Activated T-cell treated with anti-CD3 and anti-CD28 coated beads, Interleukin-2, amount 50 U/mL, for 72 hours (primary cell): ENCODE measurements around the gene FES. TPM values are rescaled to one million over a fixed set of nuclear protein-coding genes. Genes with fewer than 3 reads are reported as not detected.
A peak's percentile ranks its signal among the peaks of the same experiment; 100 is the strongest.

Experiments
- ATAC-seq, 2 donors: fragments of 150-1000 bp; cut with Tn5 transposase; replicated peaks in 1 of 2; 2 replicates each; pipeline ENCODE4 v1.10.0; 2021; ENCODE audit warnings: moderate library complexity in 2 of 2, mild to moderate bottlenecking in 1 of 2
- DNase-seq, 2 donors: peaks; one replicate each; pipeline ENCODE4 v3.0.0; 2021 to 2022; ENCODE audit warnings: mixed read lengths in 1 of 2
- H3K27ac Mint-ChIP-seq: one replicate; pipeline ENCODE4 v1.8.0; 2022; ENCODE audit warnings: mild to moderate bottlenecking, moderate library complexity, mixed read lengths
- H3K27me3 Mint-ChIP-seq: one replicate; pipeline ENCODE4 v1.8.0; 2022; ENCODE audit warnings: low read depth, mixed read lengths
- H3K36me3 Mint-ChIP-seq, 2 donors: one replicate each; pipeline ENCODE4 v1.8.0; 2022; ENCODE audit warnings: mixed read lengths in 2 of 2, mild to moderate bottlenecking in 1 of 2; ENCODE audit not compliant: insufficient read depth in 2 of 2
- H3K4me1 Mint-ChIP-seq: one replicate; pipeline ENCODE4 v1.8.0; 2022; ENCODE audit warnings: low read depth, mixed read lengths
- H3K4me3 Mint-ChIP-seq, 2 donors: one replicate each; pipeline ENCODE4 v1.8.0; 2022; ENCODE audit warnings: mild to moderate bottlenecking in 2 of 2, mixed read lengths in 2 of 2, moderate library complexity in 2 of 2
- H3K9me3 Mint-ChIP-seq, 2 donors: one replicate each; pipeline ENCODE4 v1.8.0; 2022; ENCODE audit warnings: mixed read lengths in 2 of 2
- total RNA-seq, 2 donors: library from RNA; stranded (reverse); gene quantifications; one replicate each; pipeline ENCODE4 v1.2.3, GENCODE V29; 2022

The FES gene
- total RNA-seq, 2 donors from 2014 or later = 68.3 to 81.5 TPM

DNA sequence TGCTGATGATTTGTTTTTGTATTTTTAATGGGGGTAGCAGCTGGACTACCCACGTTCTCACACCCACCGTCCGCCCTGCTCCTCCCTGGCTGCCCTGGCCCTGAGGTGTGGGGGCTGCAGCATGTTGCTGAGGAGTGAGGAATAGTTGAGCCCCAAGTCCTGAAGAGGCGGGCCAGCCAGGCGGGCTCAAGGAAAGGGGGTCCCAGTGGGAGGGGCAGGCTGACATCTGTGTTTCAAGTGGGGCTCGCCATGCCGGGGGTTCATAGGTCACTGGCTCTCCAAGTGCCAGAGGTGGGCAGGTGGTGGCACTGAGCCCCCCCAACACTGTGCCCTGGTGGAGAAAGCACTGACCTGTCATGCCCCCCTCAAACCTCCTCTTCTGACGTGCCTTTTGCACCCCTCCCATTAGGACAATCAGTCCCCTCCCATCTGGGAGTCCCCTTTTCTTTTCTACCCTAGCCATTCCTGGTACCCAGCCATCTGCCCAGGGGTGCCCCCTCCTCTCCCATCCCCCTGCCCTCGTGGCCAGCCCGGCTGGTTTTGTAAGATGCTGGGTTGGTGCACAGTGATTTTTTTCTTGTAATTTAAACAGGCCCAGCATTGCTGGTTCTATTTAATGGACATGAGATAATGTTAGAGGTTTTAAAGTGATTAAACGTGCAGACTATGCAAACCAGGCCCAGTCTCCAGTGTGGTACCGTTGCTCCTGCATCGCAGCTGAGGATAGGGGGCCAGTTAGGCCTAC lies 1.4 kb upstream of the FES start:
- Mint-ChIP-seq H3K4me3 (peak overlapping the region; percentile 14 to 54), H3K27ac (peak overlapping the region; percentile 60), H3K9me3 (no peaks in the 10 kb centered on the region), H3K36me3 (peaks cover 9 to 13% of the 10 kb centered on the region in 2 donors), H3K4me1 (peaks cover 66% of the 10 kb centered on the region), H3K27me3 (no peaks in the 10 kb centered on the region)
- DNase-seq (no peak), ATAC-seq (no peak)

DNA sequence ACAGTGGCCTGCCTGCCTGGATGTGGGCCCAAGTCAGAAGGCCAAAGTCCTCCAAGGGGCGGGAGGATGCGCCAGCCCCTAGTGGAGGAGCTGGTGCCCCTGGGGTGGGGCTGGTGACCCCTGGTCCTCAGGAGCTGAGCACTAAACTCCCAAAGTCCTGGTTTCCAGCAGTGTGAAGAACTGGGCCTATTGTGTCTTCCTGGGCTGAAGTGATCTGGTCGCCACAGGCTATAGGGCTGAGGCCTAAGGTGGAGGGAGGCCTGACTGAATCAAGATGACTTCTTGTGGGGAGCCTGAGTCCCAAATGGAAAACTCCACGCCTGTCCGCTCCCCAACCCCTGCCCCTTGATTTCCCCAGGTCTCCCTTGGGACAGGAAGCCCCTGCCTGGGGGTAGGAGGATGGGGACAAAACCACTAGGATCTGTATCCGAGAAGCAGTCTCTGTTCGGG lies 753 bp upstream of the FES start:
- peaks cover 11 to 14% of the 10 kb centered on the region in 2 donors for H3K36me3 Mint-ChIP-seq

DNA sequence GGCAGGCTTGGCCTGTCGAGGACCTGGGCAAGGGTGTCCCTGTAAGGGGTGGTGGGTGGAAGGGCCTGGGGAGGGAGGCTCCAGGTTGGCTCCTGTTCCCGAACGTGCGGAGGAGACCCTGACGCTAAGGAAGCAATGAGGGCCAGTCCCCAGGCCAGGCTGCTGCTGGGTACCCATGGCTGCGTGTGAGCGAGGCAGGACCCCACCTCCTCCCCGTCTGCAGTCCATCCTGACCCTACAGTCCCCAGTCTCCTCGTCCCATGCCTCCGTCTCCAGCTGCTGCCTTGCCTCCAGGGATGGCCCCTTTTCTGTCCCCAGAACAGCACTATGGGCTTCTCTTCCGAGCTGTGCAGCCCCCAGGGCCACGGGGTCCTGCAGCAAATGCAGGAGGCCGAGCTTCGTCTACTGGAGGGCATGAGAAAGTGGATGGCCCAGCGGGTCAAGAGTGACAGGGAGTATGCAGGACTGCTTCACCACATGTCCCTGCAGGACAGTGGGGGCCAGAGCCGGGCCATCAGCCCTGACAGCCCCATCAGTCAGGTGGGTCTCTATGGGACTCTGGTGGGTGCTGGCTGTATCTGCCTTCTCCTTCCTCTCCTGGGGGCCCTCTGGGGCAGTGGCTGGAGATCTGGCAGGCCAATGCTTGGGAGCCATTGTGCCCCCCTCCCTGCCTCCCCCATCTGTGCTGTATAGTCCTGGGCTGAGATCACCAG lies 571 bp downstream of the FES start:
- peak in 1 of 2 donors; percentile 47 for DNase-seq
- ATAC-seq = peak; percentile 3 to 15
- peaks cover 11 to 14% of the 10 kb centered on the region in 2 donors for H3K36me3 Mint-ChIP-seq
- peaks cover 50% of the 10 kb centered on the region for H3K4me1 Mint-ChIP-seq
- peak overlapping the region; percentile 86 for H3K27ac Mint-ChIP-seq
- no peaks in the 10 kb centered on the region for H3K9me3 Mint-ChIP-seq
- H3K4me3 Mint-ChIP-seq = peak overlapping the region; percentile 28 to 66
- no peaks in the 10 kb centered on the region for H3K27me3 Mint-ChIP-seq

More for the DNA sequence above, 753 bp upstream of the FES start:
- H3K9me3 Mint-ChIP-seq = no peaks in the 10 kb centered on the region
- DNase-seq (no peak), ATAC-seq (no peak)
- no peaks in the 10 kb centered on the region for H3K27me3 Mint-ChIP-seq
- H3K27ac Mint-ChIP-seq = peak overlapping the region; percentile 15
- H3K4me1 Mint-ChIP-seq = peaks cover 60% of the 10 kb centered on the region
- H3K4me3 Mint-ChIP-seq = peak overlapping the region; percentile 14 to 54

DNA sequence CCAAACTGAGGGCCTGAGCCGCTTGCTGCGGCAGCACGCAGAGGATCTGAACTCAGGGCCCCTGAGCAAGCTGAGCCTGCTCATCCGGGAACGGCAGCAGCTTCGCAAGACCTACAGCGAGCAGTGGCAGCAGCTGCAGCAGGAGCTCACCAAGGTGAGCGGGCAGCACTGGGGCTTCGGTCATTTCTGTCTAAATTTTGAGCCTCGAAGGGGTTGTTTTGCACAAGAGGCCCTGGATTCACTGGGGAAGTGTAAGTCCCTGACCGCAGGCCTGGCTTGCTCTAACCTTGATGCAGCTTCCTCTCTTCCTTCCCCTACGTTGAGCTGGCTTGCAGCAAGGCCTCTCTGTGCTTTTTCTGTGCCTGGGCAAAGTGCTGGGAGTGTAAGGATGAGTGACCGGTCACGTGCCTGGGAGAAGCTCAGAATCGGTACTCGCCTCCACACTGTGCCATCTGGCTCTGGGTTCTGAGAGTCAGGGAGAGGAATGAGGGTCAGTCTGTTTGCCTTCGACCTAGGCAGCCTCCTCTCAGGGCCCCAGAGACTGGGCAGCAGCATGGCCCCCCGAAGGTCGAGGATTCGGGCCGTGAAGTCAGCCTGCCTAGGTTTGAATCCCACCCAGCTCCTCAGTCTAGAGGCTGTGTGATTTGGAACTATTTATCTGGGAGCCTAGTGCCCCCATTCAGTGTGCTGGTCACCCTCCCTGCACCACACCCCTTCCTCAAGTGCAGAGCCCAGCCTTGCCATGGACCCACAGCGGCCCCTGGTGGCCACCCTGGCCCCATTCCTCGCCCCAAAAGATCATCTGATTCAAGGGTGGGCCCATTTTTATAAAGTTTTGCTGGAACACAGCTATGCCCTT lies 1.4 kb downstream of the FES start:
- ATAC-seq (peak; percentile 51 to 55), DNase-seq (peak; percentile 86 to 91)
- H3K27ac Mint-ChIP-seq = peak overlapping the region; percentile 86
- peak overlapping the region; percentile 28 to 66 for H3K4me3 Mint-ChIP-seq
- peaks cover 11 to 14% of the 10 kb centered on the region in 2 donors for H3K36me3 Mint-ChIP-seq
- no peaks in the 10 kb centered on the region for H3K9me3 Mint-ChIP-seq
- peaks cover 45% of the 10 kb centered on the region for H3K4me1 Mint-ChIP-seq
- H3K27me3 Mint-ChIP-seq = no peaks in the 10 kb centered on the region

DNA sequence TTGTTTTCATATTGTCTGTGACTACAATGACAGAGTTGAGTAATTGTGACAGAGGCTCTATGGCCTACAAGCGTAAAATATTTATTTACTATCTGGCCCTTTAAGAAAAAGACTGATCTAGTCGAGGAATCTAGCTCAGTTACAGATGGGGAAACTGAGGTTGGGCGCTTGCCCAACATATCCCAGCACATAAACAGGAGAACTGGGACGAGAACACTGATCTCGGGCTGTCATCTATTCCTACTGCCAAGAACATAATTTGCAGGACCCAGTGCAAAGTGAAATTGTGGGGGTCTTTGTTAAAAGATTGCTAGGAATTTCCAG lies 1.9 kb downstream of the FES start:
- Mint-ChIP-seq H3K4me1 (peaks cover 40% of the 10 kb centered on the region), H3K4me3 (peak overlapping the region in 1 of 2 donors; percentile 12), H3K27me3 (no peaks in the 10 kb centered on the region), H3K9me3 (no peaks in the 10 kb centered on the region), H3K36me3 (peaks cover 11 to 14% of the 10 kb centered on the region in 2 donors), H3K27ac (peak overlapping the region; percentile 70)
- no peak for DNase-seq
- ATAC-seq = no peak

DNA sequence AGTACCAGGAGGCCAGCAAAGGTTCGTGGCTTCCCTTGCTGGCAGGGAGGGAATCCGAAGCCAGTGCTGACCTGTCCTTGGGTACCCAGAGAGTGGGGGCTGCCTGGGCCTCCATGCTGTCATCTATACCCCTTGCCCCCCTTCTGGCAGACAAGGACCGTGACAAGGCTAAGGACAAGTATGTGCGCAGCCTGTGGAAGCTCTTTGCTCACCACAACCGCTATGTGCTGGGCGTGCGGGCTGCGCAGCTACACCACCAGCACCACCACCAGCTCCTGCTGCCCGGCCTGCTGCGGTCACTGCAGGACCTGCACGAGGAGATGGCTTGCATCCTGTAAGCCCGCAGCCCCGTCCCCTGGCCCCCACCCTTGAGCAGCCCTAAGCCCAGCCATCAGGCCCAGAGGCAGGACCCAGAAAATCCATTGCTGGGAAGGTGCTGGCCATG lies 2.8 kb downstream of the FES start:
- DNase-seq (no peak), ATAC-seq (no peak)
- no peaks in the 10 kb centered on the region for H3K27me3 Mint-ChIP-seq
- no peak overlapping the region for H3K4me3 Mint-ChIP-seq
- peaks cover 39% of the 10 kb centered on the region for H3K4me1 Mint-ChIP-seq
- H3K9me3 Mint-ChIP-seq = no peaks in the 10 kb centered on the region
- peaks cover 11 to 12% of the 10 kb centered on the region in 2 donors for H3K36me3 Mint-ChIP-seq
- H3K27ac Mint-ChIP-seq = peak overlapping the region; percentile 19

DNA sequence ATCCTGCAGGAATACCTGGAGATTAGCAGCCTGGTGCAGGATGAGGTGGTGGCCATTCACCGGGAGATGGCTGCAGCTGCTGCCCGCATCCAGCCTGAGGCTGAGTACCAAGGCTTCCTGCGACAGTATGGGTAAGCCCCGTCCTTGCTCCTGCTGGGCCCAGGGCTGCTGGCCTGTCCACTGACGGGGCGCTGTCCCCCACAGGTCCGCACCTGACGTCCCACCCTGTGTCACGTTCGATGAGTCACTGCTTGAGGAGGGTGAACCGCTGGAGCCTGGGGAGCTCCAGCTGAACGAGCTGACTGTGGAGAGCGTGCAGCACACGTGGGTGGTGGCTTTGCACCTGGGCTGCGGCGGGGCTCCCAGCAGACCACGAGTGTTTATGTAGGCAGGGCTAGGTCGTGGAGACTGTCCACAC lies 5.0 kb downstream of the FES start:
- peaks cover 11 to 13% of the 10 kb centered on the region in 2 donors for H3K36me3 Mint-ChIP-seq
- ATAC-seq (peak; percentile 2 to 10), DNase-seq (no peak)
- peak overlapping the region; percentile 65 for H3K27ac Mint-ChIP-seq
- no peak overlapping the region for H3K4me3 Mint-ChIP-seq
- H3K9me3 Mint-ChIP-seq = no peaks in the 10 kb centered on the region
- H3K27me3 Mint-ChIP-seq = no peaks in the 10 kb centered on the region
- peaks cover 24% of the 10 kb centered on the region for H3K4me1 Mint-ChIP-seq

DNA sequence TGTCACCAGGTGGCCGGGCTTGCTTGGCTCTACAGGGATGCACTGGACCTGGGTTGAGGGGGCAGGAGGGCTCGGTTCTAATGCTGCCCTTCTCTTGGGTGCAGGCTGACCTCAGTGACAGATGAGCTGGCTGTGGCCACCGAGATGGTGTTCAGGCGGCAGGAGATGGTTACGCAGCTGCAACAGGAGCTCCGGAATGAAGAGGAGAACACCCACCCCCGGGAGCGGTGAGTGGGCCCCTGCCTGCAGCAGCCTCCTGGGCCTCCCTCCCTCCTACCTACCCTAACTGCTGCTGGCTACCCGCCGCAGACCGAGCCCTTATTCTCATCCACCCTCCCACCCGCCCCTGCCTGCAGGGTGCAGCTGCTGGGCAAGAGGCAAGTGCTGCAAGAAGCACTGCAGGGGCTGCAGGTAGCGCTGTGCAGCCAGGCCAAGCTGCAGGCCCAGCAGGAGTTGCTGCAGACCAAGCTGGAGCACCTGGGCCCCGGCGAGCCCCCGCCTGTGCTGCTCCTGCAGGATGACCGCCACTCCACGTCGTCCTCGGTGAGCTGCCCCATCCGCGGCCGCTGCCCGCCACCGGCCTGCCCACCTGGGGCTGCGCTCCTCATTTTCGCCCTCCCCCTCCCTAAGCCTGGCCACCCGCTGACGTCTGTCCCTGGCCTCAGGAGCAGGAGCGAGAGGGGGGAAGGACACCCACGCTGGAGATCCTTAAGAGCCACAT lies 5.6 kb downstream of the FES start:
- H3K9me3 Mint-ChIP-seq = no peaks in the 10 kb centered on the region
- no peak overlapping the region for H3K4me3 Mint-ChIP-seq
- peak in 1 of 2 donors; percentile 0 for ATAC-seq
- no peak for DNase-seq
- peaks cover 11 to 13% of the 10 kb centered on the region in 2 donors for H3K36me3 Mint-ChIP-seq
- no peaks in the 10 kb centered on the region for H3K27me3 Mint-ChIP-seq
- peaks cover 22% of the 10 kb centered on the region for H3K4me1 Mint-ChIP-seq
- H3K27ac Mint-ChIP-seq = peak overlapping the region; percentile 65

DNA sequence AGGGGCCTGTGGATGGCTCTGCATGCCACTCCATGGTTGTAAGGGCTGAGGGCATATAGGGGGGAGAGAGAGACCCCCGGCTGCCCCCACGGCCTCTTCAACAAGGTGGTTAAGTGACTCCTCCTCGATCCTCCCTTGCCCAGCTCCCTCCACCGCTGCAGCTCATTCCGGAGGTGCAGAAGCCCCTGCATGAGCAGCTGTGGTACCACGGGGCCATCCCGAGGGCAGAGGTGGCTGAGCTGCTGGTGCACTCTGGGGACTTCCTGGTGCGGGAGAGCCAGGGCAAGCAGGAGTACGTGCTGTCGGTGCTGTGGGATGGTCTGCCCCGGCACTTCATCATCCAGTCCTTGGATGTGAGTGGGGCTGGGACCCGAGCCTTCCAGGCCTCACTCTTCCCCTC lies 6.5 kb downstream of the FES start:
- no peaks in the 10 kb centered on the region for H3K9me3 Mint-ChIP-seq
- H3K27me3 Mint-ChIP-seq = no peaks in the 10 kb centered on the region
- peaks cover 13 to 17% of the 10 kb centered on the region in 2 donors for H3K36me3 Mint-ChIP-seq
- ATAC-seq (no peak), DNase-seq (no peak)
- H3K27ac Mint-ChIP-seq = peak overlapping the region; percentile 29
- H3K4me1 Mint-ChIP-seq = peaks cover 12% of the 10 kb centered on the region
- H3K4me3 Mint-ChIP-seq = no peak overlapping the region

DNA sequence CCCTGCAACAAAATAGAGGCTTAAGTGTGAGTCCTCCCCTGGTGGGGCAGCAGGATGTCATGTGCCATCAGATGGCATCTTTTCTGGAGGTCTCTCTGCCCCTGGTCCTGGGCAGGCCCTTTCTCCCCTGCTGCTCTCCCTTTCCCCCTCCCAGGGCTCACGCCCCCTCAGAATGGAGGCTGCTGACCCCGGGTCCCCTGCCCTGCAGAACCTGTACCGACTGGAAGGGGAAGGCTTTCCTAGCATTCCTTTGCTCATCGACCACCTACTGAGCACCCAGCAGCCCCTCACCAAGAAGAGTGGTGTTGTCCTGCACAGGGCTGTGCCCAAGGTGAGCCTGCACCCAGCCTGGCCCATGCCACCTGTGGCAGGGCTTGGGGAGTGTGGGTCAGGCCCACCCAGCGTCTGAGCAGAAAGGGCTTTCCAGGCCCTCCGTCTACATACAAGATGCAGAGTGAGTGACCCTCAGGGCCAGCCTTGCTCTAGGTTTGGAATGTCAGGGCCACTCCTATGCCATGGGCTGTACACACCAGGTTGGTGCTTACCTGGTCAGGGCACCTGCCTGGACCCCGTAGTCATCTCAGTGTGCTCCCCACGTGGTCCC lies 7.1 kb downstream of the FES start:
- Mint-ChIP-seq H3K4me3 (no peak overlapping the region), H3K4me1 (peaks cover 6% of the 10 kb centered on the region), H3K27me3 (no peaks in the 10 kb centered on the region), H3K36me3 (peaks cover 17 to 18% of the 10 kb centered on the region in 2 donors), H3K27ac (peak overlapping the region; percentile 61), H3K9me3 (no peaks in the 10 kb centered on the region)
- no peak for DNase-seq
- no peak for ATAC-seq

DNA sequence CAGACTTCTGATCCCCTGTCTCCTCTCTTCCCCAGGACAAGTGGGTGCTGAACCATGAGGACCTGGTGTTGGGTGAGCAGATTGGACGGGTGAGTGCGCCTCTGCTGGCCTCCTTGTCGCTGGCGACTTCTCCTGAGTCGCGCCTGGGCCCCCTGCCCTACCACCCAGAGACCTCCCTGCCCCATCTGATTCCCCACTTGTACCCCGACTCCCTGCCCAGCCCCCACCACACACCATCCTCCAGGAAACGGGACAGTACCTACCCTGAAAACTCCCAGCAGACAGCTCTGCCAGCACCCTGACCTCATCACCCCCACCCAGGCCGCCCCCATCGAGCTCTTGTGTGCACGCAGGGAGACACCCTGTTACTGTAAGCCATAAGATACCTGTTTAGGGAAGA lies 7.7 kb downstream of the FES start:
- peaks cover 5% of the 10 kb centered on the region for H3K4me1 Mint-ChIP-seq
- H3K9me3 Mint-ChIP-seq = no peaks in the 10 kb centered on the region
- no peak overlapping the region for H3K4me3 Mint-ChIP-seq
- H3K27me3 Mint-ChIP-seq = no peaks in the 10 kb centered on the region
- no peak for DNase-seq
- ATAC-seq = no peak
- H3K27ac Mint-ChIP-seq = peak overlapping the region; percentile 61
- peaks cover 15 to 18% of the 10 kb centered on the region in 2 donors for H3K36me3 Mint-ChIP-seq
